NK-92 (cell line): Measurements from ENCODE around the gene DTX3.
"Not testable (repeated sequence)": the region's sequence is repeated elsewhere in the genome, so short reads cannot be mapped to it uniquely, and the experiment has no call there.

ENCODE experiments used
- DNase-seq: peaks from one replicate; lab custom pipeline; 2025; ENCODE audit not compliant: unreplicated experiment; lab: John Stamatoyannopoulos, UW

DTX3 gene

DNA sequence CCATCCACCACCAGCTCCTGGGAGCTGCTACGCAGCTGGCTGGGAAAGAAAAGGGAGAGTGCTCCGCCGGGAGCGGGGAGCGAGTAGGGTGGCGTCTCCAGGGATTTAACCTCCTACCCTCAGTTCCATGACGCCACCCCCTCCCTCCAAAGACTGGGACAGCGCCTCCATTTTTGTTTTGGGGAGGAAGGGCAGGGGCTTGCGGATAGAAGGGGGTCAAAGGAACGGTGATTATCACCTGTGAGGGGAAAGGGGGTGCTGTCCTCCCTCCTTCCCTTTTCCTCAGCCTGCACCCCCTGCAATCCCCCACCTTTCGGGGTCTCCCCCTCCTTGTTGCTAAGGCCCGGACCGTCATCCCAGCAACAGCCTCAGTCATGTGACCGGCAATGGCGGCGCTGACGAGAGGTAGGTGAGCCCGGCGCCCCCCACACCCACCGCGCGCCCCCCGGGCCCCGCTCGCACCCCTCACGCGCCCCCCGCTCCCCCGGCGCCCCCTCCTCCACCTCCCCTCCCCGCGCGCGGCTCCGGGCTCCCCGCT lies at the start of gene DTX3:
Gene DTX3, plus strand, starts transcription at position 371 of the 538 bp plus-strand sequence. CDS start 1,694 bp downstream, outside the sequence.
- DNase-seq: no peak

DNA sequence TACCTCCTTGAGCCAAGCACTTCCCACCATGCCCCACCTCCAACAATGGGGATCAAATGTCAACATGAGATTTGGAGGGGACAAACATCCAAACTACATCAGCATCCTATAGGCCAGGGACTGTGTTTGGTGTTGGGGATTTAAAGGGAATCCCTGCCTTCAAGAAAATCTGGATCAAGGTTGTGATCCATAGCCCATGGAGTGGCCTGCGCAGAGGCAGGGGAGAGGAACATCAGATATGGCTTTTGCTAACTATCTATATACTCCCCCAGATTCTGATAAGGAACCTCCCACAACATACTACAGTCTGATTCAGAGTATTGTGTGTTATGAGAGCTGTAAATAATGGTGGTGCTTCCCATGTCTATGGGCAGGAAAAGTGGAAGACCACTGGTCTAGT lies 49.7 kb upstream of the DTX3 start:
- DNase-seq: no peak

GRCh38 chr12:57558864-57559263 lies 45.8 kb upstream of the DTX3 start:
- DNase-seq: no peak

DNA sequence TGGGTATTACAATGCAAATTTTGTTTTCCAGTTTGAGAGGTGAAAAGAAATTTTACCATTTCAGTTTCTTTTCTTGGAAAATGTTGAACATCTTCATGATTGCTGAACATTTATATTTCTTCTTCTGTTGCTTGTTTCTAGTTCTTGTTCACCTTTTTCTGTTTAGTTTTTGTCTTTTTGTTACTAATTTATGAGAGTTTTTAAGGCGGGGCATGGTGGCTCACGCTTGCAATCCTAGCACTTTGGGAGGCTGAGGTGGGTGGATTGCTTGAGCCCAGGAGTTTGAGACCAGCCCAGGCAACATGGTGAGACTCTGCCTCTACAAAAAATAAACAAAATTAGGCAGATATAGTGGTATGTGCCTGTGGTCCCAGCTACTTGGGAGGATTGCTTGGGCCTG lies 44.1 kb upstream of the DTX3 start:
- DNase-seq: no peak

DNA sequence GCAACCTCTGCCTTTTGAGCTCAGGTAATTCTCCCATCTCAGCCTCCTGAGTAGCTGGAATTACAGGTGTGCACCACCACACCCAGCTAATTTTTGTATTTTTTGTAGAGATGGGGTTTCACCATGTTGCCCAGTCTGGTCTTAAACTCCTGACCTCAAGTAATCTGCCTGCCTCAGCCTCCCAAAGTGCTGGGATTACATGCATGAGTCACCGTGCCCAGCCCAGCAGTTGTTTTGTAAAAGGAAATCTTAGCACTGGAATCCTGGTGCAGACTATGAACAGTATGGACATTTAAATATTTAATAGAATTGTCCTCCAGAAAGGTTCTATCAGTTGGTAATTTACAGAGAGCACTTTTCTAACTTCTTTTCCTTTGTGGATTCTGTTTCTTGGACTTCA lies 43.5 kb upstream of the DTX3 start:
- DNase-seq: not testable (repeated sequence)

- DNase-seq: no peak
These were observed 41.3 kb upstream of the DTX3 start for GRCh38 chr12:57563358-57563757.

GRCh38 chr12:57564178-57564740 lies 40.4 kb upstream of the DTX3 start:
- DNase-seq: no peak

- DNase-seq: no peak
These were observed 35.8 kb upstream of the DTX3 start for GRCh38 chr12:57568838-57569237.

GRCh38 chr12:57569858-57570257 lies 34.8 kb upstream of the DTX3 start:
- no peak for DNase-seq

DNA sequence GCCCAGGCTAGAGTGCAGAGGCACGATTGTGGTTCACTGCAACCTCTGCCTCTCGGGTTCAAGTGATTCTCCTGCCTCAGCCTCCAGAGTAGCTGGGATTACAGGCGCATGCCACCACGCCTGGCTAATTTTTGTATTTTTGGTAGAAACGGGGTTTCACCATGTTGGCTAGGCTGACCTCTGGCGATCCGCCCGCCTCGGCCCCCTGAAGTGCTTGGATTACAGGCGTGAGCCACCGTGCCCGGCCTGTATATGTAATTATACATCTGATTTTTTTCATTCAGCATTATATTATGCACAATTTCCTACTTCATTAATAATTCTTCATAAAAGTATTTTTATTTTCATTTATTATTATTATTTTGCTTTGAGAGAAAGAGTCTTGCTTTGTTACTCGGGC lies 34.2 kb upstream of the DTX3 start:
- not testable (repeated sequence) for DNase-seq

GRCh38 chr12:57571926-57572762 lies 32.5 kb upstream of the DTX3 start:
- no peak for DNase-seq

DNA sequence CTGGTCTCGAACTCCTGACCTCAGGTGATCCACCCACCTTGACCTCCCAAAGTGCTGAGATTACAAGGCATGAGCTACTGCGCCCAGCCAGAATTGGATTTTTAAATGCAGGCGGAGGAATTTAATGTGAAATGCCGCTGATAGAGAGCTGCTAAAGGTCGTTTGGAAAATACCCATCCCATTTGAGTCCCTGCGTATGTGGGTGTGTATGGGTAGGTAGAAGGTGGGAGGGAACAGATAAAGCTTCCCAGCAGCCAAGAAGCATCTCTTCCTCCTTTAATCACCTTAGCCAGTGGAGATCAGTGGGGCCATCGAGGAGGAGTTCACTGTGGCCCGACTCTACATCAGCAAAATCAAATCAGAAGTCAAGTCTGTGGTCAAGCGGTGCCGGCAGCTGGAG lies 29.8 kb upstream of the DTX3 start:
- no peak for DNase-seq

GRCh38 chr12:57575771-57576612 lies 28.6 kb upstream of the DTX3 start:
- DNase-seq: no peak

GRCh38 chr12:57576613-57577160 lies 27.9 kb upstream of the DTX3 start:
- DNase-seq: no peak

DNA sequence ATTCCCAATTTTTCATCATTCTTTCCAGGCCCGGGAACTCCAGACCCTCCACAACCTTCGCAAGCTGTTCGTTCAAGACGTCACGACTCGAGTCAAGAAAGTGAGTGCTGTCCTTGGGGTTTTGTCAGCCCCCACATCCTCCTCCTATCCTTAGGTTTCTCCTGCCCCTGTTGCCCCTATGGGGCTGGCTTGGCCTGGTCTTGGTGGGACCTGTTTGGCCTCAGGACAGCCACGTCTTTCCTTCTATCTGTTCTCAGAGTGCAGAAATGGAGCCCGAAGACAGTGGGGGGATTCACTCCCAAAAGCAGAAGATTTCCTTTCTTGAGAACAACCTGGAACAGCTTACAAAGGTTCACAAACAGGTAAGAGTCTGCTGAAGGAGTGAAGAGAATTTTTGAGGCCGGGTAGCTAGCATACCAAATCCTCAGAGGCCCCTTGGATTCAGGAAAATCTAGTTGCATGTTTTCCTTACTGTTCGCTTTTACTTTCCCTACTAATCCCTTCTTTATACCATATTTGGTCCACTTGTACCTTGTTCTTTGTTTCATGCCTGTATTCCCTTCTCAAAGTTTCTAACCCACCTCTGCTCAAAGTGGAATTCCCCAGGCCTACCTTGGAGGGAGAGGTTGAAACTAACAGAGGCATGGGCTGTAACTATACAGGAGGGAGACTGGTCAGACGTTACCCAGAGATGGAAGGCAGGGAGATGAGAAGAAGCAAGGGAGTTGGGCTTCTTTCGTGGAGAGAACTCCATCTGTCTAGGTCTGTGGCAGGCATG lies 26.5 kb upstream of the DTX3 start:
- no peak for DNase-seq

DNA sequence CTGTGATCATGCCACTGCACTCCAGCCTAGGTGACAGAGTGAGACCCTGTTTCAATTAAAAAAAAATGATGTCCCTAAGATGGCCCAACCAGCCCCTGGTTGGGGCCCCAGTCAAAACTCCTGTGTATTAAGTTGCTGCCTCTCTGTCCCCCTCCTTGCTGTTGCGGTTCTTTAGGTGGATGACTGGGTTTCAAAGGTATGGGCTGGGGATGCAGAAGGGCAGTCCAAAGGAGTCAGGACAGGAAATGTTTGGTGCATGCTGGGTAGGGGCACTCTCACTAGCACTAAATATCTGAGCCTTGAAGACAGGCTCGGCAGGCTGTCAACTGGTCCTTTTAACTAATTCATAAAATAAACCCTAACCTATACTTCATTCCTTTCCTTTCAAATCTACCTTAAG lies 25.6 kb upstream of the DTX3 start:
- no peak for DNase-seq

GRCh38 chr12:57579677-57580465 lies 24.8 kb upstream of the DTX3 start:
- no peak for DNase-seq

- no peak for DNase-seq
These were observed 24.2 kb upstream of the DTX3 start for GRCh38 chr12:57580466-57580795.

DNA sequence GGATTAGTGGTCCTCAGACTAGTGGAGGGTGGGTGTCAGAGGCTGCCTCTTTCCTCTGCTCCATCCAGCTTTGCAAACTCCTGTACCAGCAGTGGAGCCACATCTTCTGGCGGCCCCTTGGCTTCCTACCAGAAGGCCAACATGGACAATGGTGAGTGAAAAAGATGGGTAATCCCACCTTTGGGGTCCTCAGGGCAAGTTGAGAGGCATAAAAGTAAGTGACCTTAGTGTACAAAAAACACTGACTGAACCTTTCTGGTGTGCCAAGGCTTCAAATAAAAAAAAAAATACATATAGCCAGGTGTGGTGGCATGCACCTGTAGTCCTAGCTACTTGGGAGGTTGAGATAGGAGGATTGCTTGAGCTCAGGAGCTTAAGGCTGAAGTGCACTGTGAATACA lies 22.8 kb upstream of the DTX3 start:
- no peak for DNase-seq

GRCh38 chr12:57582440-57582839 lies 22.2 kb upstream of the DTX3 start:
- DNase-seq: no peak
